WTC11 (cell line): ENCODE results near the gene TSPAN18.

ENCODE experiments used
- CTCF ChIP-seq: fragments of 200-600 bp; IDR thresholded peaks from 2 replicates; pipeline ENCODE4 v1.8.0; 2022; ENCODE audit warnings: antibody characterized with exemption
- GRHL2 ChIP-seq: fragments of 250-450 bp; sonication (Bioruptor Pico); IDR thresholded peaks from 2 replicates; pipeline ENCODE4 v1.8.0; 2022; ENCODE audit warnings: mild to moderate bottlenecking, moderate library complexity; ENCODE audit not compliant: insufficient replicate concordance, severe bottlenecking

- TF ChIP-seq CTCF: no peak
- no peak for TF ChIP-seq GRHL2
Observed at GRCh38 chr11:44808053-44808753, 81.4 kb downstream of the TSPAN18 start.
